ENCODE data around the gene GREM2. TPM values are rescaled to one million over a fixed set of nuclear protein-coding genes. Genes with fewer than 3 reads are reported as not detected.

The GREM2 gene
- total RNA-seq, 4 donors from 2014 or later, result 0.26 to 7.0 (median 1.4) TPM

- Histone ChIP-seq H3K27me3 (no peaks in the 10 kb centered on the region), H3K4me3 (no peak overlapping the region), H3K27ac (no peak overlapping the region), H3K36me3 (no peaks in the 10 kb centered on the region), H3K4me1 (no peaks in the 10 kb centered on the region), H3K9me3 (no peaks in the 10 kb centered on the region)
- intact Hi-C loops (cut with DNase I; ENCODE audit: low total_unique reads), result no loop called here
- no peak for DNase-seq
- no peak for TF ChIP-seq POLR2A (IDR thresholded peaks at IDR 0.05)
- no peak for TF ChIP-seq CTCF (IDR thresholded peaks at IDR 0.05)
Observed at GRCh38 chr1:240486611-240487010, 125.3 kb downstream of the GREM2 start.

GRCh38 chr1:240484804-240485443 is 127.0 kb downstream of the GREM2 start:
- Histone ChIP-seq H3K9me3 (no peaks in the 10 kb centered on the region), H3K27ac (no peak overlapping the region), H3K4me1 (no peaks in the 10 kb centered on the region), H3K27me3 (no peaks in the 10 kb centered on the region), H3K4me3 (no peak overlapping the region), H3K36me3 (no peaks in the 10 kb centered on the region)
- no peak for TF ChIP-seq POLR2A (IDR thresholded peaks at IDR 0.05)
- no peak for TF ChIP-seq CTCF (IDR thresholded peaks at IDR 0.05)
- intact Hi-C loops (cut with DNase I; ENCODE audit: low total_unique reads), result no loop called here
- no peak for DNase-seq

DNA sequence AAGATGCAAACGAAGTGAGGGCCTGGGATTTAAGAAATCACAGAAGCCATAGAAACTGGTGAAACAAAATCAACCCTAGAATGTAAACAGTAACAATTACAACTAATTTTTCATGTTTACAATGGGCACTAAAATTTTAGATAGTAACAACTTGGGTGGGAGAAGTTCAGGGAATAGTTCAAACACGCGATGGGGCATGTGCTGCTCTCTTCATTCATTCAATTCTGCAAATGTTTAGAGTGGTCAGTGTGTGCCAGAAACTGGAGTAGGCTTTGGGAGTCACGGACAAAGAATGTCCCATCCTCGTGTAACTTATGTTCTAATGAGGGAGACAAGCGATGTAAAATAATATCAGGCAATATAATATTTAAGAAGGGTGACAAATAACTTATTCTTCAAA is 133.4 kb downstream of the GREM2 start:
- no peaks in the 10 kb centered on the region for H3K36me3 ChIP-seq
- no peak for DNase-seq
- no peak for TF ChIP-seq POLR2A (IDR thresholded peaks at IDR 0.05)
- TF ChIP-seq CTCF (IDR thresholded peaks at IDR 0.05), result no peak
- intact Hi-C loops (cut with DNase I; ENCODE audit: low total_unique reads), result no loop called here
- no peaks in the 10 kb centered on the region for H3K9me3 ChIP-seq
- no peaks in the 10 kb centered on the region for H3K4me1 ChIP-seq
- H3K27me3 ChIP-seq, result no peaks in the 10 kb centered on the region
- no peak overlapping the region for H3K4me3 ChIP-seq
- H3K27ac ChIP-seq, result no peak overlapping the region

GRCh38 chr1:240475832-240476231 is 136.1 kb downstream of the GREM2 start:
- Histone ChIP-seq H3K27me3 (no peaks in the 10 kb centered on the region), H3K27ac (no peak overlapping the region), H3K9me3 (no peaks in the 10 kb centered on the region), H3K36me3 (no peaks in the 10 kb centered on the region), H3K4me3 (no peak overlapping the region), H3K4me1 (no peaks in the 10 kb centered on the region)
- intact Hi-C loops (cut with DNase I; ENCODE audit: low total_unique reads), result no loop called here
- no peak for TF ChIP-seq POLR2A (IDR thresholded peaks at IDR 0.05)
- TF ChIP-seq CTCF (IDR thresholded peaks at IDR 0.05), result no peak
- DNase-seq, result no peak

DNA sequence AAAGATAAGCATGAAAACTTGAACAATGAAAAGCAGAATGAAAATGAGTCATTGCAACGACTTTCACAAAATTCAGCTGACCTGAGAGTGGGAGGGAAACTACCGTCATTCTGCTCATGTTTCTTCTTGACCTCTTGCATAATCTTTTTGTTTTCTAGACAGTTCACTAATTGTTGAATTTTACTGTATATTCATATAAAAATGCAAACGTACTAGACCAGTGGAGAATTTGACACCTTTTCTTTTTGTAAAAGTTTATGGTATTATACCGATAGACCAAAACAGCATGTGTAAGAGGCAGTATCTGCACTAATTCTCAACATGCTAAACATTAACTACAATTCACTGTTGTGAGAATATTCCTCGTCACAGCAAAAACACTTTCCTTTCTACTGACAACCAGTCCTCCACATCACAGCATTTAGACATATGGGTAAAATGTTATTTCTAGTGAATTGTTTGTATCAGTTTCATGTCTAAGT is 137.8 kb downstream of the GREM2 start:
- Histone ChIP-seq H3K27me3 (no peaks in the 10 kb centered on the region), H3K4me1 (no peaks in the 10 kb centered on the region), H3K9me3 (no peaks in the 10 kb centered on the region), H3K36me3 (no peaks in the 10 kb centered on the region), H3K4me3 (no peak overlapping the region), H3K27ac (no peak overlapping the region)
- TF ChIP-seq CTCF (IDR thresholded peaks at IDR 0.05) (no peak), POLR2A (IDR thresholded peaks at IDR 0.05) (no peak)
- DNase-seq, result no peak
- intact Hi-C loops (cut with DNase I; ENCODE audit: low total_unique reads), result no loop called here

All from uterus (tissue), 4 donors.